WERI-Rb-1 (cell line): ENCODE results near the gene AATF.

Experiments used
- DNase-seq: peaks from one replicate; pipeline ENCODE4 v3.0.0-alpha.2; 2020
- H3K27ac ChIP-seq: fragments of 250-450 bp; sonication (Bioruptor Pico); 2 replicates; pipeline ENCODE4 v1.5.1; 2020; ENCODE audit warnings: mild to moderate bottlenecking, moderate library complexity
- H3K27me3 ChIP-seq: fragments of 250-450 bp; sonication (Bioruptor Pico); 2 replicates; pipeline ENCODE4 v1.5.1; 2021; ENCODE audit warnings: mild to moderate bottlenecking, low read depth, moderate library complexity; ENCODE audit not compliant: insufficient read depth, severe bottlenecking
- H3K36me3 ChIP-seq: fragments of 250-450 bp; sonication (Bioruptor Pico); 2 replicates; pipeline ENCODE4 v1.5.1; 2020; ENCODE audit warnings: mild to moderate bottlenecking, moderate library complexity
- H3K4me3 ChIP-seq: 2 replicates; pipeline ENCODE4 v1.5.1; 2011; ENCODE audit warnings: low read depth, mild to moderate bottlenecking, control low read depth, low read length
- H3K9me3 ChIP-seq: fragments of 250-450 bp; sonication (Bioruptor Pico); 2 replicates; pipeline ENCODE4 v1.5.1; 2021; ENCODE audit warnings: mild to moderate bottlenecking, moderate library complexity; ENCODE audit not compliant: severe bottlenecking
- TF ChIP-seq, protein P1 (sequence below): IDR thresholded peaks from 2 replicates; pipeline ENCODE4 v1.5.1; 2011; ENCODE audit warnings: low read depth, mild to moderate bottlenecking, control low read depth, inconsistent platforms, low read length

Gene AATF

GRCh38 chr17:36950027-36950426 is 1.3 kb downstream of the AATF start:
- H3K27ac ChIP-seq: no peak overlapping the region
- H3K27me3 ChIP-seq: peaks cover 20% of the 10 kb centered on the region
- DNase-seq: no peak
- H3K4me3 ChIP-seq: peak overlapping the region; percentile 95; the same call in 1 of the 2 replicates
- H3K9me3 ChIP-seq: no peaks in the 10 kb centered on the region
- H3K36me3 ChIP-seq: peaks cover 37% of the 10 kb centered on the region
- TF ChIP-seq, protein P1, sequence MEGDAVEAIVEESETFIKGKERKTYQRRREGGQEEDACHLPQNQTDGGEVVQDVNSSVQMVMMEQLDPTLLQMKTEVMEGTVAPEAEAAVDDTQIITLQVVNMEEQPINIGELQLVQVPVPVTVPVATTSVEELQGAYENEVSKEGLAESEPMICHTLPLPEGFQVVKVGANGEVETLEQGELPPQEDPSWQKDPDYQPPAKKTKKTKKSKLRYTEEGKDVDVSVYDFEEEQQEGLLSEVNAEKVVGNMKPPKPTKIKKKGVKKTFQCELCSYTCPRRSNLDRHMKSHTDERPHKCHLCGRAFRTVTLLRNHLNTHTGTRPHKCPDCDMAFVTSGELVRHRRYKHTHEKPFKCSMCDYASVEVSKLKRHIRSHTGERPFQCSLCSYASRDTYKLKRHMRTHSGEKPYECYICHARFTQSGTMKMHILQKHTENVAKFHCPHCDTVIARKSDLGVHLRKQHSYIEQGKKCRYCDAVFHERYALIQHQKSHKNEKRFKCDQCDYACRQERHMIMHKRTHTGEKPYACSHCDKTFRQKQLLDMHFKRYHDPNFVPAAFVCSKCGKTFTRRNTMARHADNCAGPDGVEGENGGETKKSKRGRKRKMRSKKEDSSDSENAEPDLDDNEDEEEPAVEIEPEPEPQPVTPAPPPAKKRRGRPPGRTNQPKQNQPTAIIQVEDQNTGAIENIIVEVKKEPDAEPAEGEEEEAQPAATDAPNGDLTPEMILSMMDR: no peak

- Histone ChIP-seq H3K9me3 (no peaks in the 10 kb centered on the region), H3K36me3 (peaks cover 49% of the 10 kb centered on the region), H3K4me3 (no peak overlapping the region), H3K27ac (no peak overlapping the region), H3K27me3 (peaks cover 8% of the 10 kb centered on the region)
- TF ChIP-seq, protein P1: no peak
- DNase-seq: no peak
Measured at GRCh38 chr17:36951084-36951789, 2.5 kb downstream of the AATF start.

DNA sequence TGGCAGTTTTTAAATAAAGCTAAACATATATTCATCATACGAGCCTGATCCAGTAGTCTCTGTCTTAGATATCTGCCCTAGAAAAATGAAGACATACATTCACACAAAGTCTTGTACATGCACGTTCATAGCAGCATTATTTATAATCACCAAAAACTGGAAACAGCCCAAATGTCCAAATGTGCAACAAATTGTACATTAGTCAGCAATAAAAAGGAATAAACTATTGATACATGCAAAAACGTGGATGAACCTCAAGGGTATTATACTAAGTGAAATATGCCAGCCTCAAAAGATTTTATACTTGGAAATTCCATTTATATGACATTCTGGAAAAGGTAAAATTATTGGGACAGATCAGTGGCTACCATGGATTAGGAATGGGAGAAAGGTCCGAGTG is 22.8 kb downstream of the AATF start:
- H3K4me3 ChIP-seq: no peak overlapping the region
- peaks cover 11% of the 10 kb centered on the region for H3K36me3 ChIP-seq
- no peak overlapping the region for H3K27ac ChIP-seq
- TF ChIP-seq, protein P1: no peak
- no peak for DNase-seq
- H3K27me3 ChIP-seq: no peaks in the 10 kb centered on the region
- H3K9me3 ChIP-seq: no peaks in the 10 kb centered on the region

GRCh38 chr17:36972186-36972700 is 23.5 kb downstream of the AATF start:
- TF ChIP-seq, protein P1: no peak
- DNase-seq: no peak
- H3K36me3 ChIP-seq: peaks cover 11% of the 10 kb centered on the region

GRCh38 chr17:36972905-36973304 is 24.2 kb downstream of the AATF start:
- Histone ChIP-seq H3K27me3 (no peaks in the 10 kb centered on the region), H3K36me3 (peaks cover 11% of the 10 kb centered on the region), H3K9me3 (no peaks in the 10 kb centered on the region), H3K27ac (no peak overlapping the region), H3K4me3 (no peak overlapping the region)
- TF ChIP-seq, protein P1: no peak
- no peak for DNase-seq

More at GRCh38 chr17:36972186-36972700, 23.5 kb downstream of the AATF start:
- Histone ChIP-seq H3K9me3 (no peaks in the 10 kb centered on the region), H3K27ac (no peak overlapping the region), H3K4me3 (no peak overlapping the region), H3K27me3 (no peaks in the 10 kb centered on the region)
